ENCODE data around the gene FBXL16. TPM values are rescaled to one million over a fixed set of nuclear protein-coding genes. Genes with fewer than 3 reads are reported as not detected.

Gene FBXL16
- total and polyA plus RNA-seq, 2 donors (not counting 1 experiment from before 2014, with no cell fraction given), result 0.07 TPM; not detected in 1

DNA sequence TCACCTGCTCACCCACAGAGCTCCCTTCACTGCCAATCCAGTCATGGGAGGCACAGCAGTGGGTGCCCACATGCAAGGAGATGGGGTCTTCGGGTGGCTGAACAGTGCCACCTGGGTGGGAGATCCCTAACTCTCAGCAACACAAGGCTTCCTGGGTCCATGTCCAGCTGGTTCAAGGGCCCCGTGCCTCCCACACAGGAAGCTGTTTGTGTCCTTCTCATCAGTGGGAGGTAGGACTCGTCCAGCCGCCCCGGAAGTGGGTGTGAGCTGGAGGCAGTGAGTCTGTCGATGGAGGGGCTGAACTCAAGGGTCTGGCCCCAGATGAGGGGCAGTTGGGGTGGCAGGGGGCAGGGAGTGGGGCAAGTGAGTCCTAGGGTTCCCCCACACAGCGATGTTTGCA, 1.6 kb downstream of the FBXL16 start:
- Histone ChIP-seq H3K79me2 (ENCODE audit: control insufficient read depth, insufficient read depth, low read length) (no peaks in the 10 kb centered on the region), H3K9me3 (ENCODE audit: control insufficient read depth, insufficient read depth, low read depth, low read length) (no peaks in the 10 kb centered on the region), H3K27me3 (ENCODE audit: control insufficient read depth, insufficient read depth, low read length) (peaks cover 50% of the 10 kb centered on the region), H3K4me3 (replicated peaks in 1 of 4; ENCODE audit: control extremely low read depth in 1 of 4, insufficient read depth in 1 of 4, low read depth in 3 of 4, low read length in 4 of 4) (no peak overlapping the region), H4K20me1 (ENCODE audit: control insufficient read depth, extremely low read depth, insufficient read depth, low read length) (no peaks in the 10 kb centered on the region), H2AFZ (ENCODE audit: low read length) (no peak overlapping the region), H3K4me1 (ENCODE audit: control insufficient read depth, extremely low read depth, insufficient read depth, low read length) (no peaks in the 10 kb centered on the region), H3K27ac (ENCODE audit: insufficient read depth, low read length) (no peak overlapping the region), H3K9ac (ENCODE audit: insufficient read depth, low read length) (no peak overlapping the region), H3K36me3 (ENCODE audit: control insufficient read depth, insufficient read depth, low read length) (no peaks in the 10 kb centered on the region), H3K4me2 (ENCODE audit: extremely low read depth, insufficient read depth, low read length) (no peak overlapping the region)
- DNase-seq (ENCODE audit: low read depth in 2 of 2), result no peak
- TF ChIP-seq CTCF (conservative IDR thresholded peaks at IDR 0.05 in 1 of 2, IDR thresholded peaks at IDR 0.05 in 1 of 2; ENCODE audit: low read depth in 1 of 2, low read length in 2 of 2) (no peak), EZH2 (IDR thresholded peaks at IDR 0.05; ENCODE audit: low read length, missing control alignments) (no peak)

DNA sequence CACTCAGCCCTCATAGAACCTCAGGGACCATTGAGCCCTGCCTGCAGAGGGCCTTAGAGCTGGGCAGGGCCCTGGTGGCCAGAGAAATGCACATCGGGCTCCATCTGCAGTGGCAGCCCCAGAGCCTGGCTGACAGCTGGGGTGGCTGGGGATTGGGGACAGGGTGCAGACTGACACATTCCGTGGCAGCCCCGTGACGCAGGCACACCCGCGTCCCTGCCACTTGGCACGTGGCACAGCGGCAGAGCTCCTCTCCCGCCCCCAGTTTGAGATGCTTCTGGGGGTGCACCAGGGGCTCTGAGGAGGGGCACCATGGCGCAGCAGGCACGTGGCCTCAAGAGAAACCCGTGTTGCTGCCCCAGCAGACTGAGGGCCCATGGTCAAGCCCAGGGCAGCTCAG, 2.2 kb downstream of the FBXL16 start:
- Histone ChIP-seq H3K27me3 (ENCODE audit: control insufficient read depth, insufficient read depth, low read length) (peaks cover 50% of the 10 kb centered on the region), H2AFZ (ENCODE audit: low read length) (no peak overlapping the region), H3K9ac (ENCODE audit: insufficient read depth, low read length) (no peak overlapping the region), H3K4me3 (replicated peaks in 1 of 4; ENCODE audit: control extremely low read depth in 1 of 4, insufficient read depth in 1 of 4, low read depth in 3 of 4, low read length in 4 of 4) (no peak overlapping the region), H3K79me2 (ENCODE audit: control insufficient read depth, insufficient read depth, low read length) (no peaks in the 10 kb centered on the region), H4K20me1 (ENCODE audit: control insufficient read depth, extremely low read depth, insufficient read depth, low read length) (no peaks in the 10 kb centered on the region), H3K27ac (ENCODE audit: insufficient read depth, low read length) (no peak overlapping the region), H3K9me3 (ENCODE audit: control insufficient read depth, insufficient read depth, low read depth, low read length) (no peaks in the 10 kb centered on the region), H3K4me2 (ENCODE audit: extremely low read depth, insufficient read depth, low read length) (no peak overlapping the region), H3K36me3 (ENCODE audit: control insufficient read depth, insufficient read depth, low read length) (no peaks in the 10 kb centered on the region), H3K4me1 (ENCODE audit: control insufficient read depth, extremely low read depth, insufficient read depth, low read length) (no peaks in the 10 kb centered on the region)
- DNase-seq (ENCODE audit: low read depth in 2 of 2), result no peak
- no peak for TF ChIP-seq CTCF (conservative IDR thresholded peaks at IDR 0.05 in 1 of 2, IDR thresholded peaks at IDR 0.05 in 1 of 2; ENCODE audit: low read depth in 1 of 2, low read length in 2 of 2)
- no peak for TF ChIP-seq EZH2 (IDR thresholded peaks at IDR 0.05; ENCODE audit: low read length, missing control alignments)

DNA sequence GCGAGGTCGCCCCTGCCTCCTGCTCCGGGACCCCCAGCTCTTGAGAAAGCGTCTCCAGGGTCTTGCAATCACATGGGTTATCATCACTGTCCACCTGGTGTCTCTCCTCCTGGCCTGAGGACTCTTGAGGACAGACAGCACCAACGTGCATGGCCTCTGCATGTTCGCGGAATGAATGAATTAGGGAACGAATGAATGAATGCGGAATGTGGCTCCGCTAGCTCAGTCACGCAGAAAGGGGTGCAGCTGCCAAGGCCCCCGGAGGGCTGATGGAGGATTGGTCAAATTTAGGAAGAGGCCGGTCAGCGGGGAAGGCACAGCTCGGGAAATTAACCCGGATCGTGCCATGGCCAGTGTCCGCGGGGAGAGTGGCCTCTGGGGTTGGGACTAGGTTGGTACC, 3.3 kb downstream of the FBXL16 start:
- H3K36me3 ChIP-seq (ENCODE audit: control insufficient read depth, insufficient read depth, low read length), result no peaks in the 10 kb centered on the region
- H4K20me1 ChIP-seq (ENCODE audit: control insufficient read depth, extremely low read depth, insufficient read depth, low read length), result no peaks in the 10 kb centered on the region
- no peak for TF ChIP-seq EZH2 (IDR thresholded peaks at IDR 0.05; ENCODE audit: low read length, missing control alignments)
- no peak for TF ChIP-seq CTCF (conservative IDR thresholded peaks at IDR 0.05 in 1 of 2, IDR thresholded peaks at IDR 0.05 in 1 of 2; ENCODE audit: low read depth in 1 of 2, low read length in 2 of 2)

More for the DNA sequence above, 3.3 kb downstream of the FBXL16 start:
- H3K4me3 ChIP-seq (replicated peaks in 1 of 4; ENCODE audit: control extremely low read depth in 1 of 4, insufficient read depth in 1 of 4, low read depth in 3 of 4, low read length in 4 of 4), result no peak overlapping the region
- no peaks in the 10 kb centered on the region for H3K4me1 ChIP-seq (ENCODE audit: control insufficient read depth, extremely low read depth, insufficient read depth, low read length)
- no peaks in the 10 kb centered on the region for H3K79me2 ChIP-seq (ENCODE audit: control insufficient read depth, insufficient read depth, low read length)
- H3K4me2 ChIP-seq (ENCODE audit: extremely low read depth, insufficient read depth, low read length), result no peak overlapping the region
- no peak overlapping the region for H2AFZ ChIP-seq (ENCODE audit: low read length)
- no peak overlapping the region for H3K9ac ChIP-seq (ENCODE audit: insufficient read depth, low read length)
- DNase-seq (ENCODE audit: low read depth in 2 of 2), result no peak
- peaks cover 43% of the 10 kb centered on the region for H3K27me3 ChIP-seq (ENCODE audit: control insufficient read depth, insufficient read depth, low read length)
- H3K27ac ChIP-seq (ENCODE audit: insufficient read depth, low read length), result no peak overlapping the region
- no peaks in the 10 kb centered on the region for H3K9me3 ChIP-seq (ENCODE audit: control insufficient read depth, insufficient read depth, low read depth, low read length)
